Right kidney (tissue), 9 donors: ENCODE results near the gene SIGLEC14.
A peak's percentile ranks its signal among the peaks of the same experiment; 100 is the strongest.
"Not testable (repeated sequence)": the region's sequence is repeated elsewhere in the genome, so short reads cannot be mapped to it uniquely, and the experiment has no call there.

Source experiments
- DNase-seq: peaks from one replicate; pipeline ENCODE4 v3.0.0-alpha.2; 2016
- long read RNA-seq, 8 donors: transcript quantifications; one replicate each; lab custom pipeline, GENCODE V29; 2026

Gene SIGLEC14, protein sequence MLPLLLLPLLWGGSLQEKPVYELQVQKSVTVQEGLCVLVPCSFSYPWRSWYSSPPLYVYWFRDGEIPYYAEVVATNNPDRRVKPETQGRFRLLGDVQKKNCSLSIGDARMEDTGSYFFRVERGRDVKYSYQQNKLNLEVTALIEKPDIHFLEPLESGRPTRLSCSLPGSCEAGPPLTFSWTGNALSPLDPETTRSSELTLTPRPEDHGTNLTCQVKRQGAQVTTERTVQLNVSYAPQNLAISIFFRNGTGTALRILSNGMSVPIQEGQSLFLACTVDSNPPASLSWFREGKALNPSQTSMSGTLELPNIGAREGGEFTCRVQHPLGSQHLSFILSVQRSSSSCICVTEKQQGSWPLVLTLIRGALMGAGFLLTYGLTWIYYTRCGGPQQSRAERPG
- long read RNA-seq, donor 1: 0 reads
- long read RNA-seq, donor 2: 0 reads
- long read RNA-seq, donor 3: 0 reads
- long read RNA-seq, donor 4: 0 reads
- long read RNA-seq, donor 5: 0 reads
- long read RNA-seq, donor 6: 0 reads
- long read RNA-seq, donor 7: 0 reads
- long read RNA-seq, donor 8: 0 reads

DNA sequence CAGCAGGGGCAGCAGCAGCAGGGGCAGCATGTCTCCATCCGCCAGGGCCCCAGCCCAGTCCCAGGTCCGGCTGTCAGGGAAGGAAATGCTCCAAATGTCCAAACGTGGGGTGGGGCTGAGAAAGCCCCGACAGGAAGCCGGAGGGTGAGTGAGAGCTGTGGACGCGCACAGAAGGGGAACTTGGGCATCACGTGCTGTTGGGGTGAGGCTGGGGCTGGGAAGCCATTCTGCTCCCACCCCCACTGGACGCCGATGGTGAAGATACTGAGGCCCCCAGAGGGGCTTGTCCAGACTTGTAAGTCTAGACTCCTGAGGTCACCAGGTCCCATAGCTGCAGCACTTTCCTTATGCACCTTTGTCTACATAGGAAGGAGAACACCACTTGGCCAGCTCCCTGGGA is at the start of gene SIGLEC14:
Gene SIGLEC14, minus strand, starts transcription at position 96 of the 400 bp plus-strand sequence. Its CDS starts 66 bp downstream, at position 30.
- DNase-seq: not testable (repeated sequence)

DNA sequence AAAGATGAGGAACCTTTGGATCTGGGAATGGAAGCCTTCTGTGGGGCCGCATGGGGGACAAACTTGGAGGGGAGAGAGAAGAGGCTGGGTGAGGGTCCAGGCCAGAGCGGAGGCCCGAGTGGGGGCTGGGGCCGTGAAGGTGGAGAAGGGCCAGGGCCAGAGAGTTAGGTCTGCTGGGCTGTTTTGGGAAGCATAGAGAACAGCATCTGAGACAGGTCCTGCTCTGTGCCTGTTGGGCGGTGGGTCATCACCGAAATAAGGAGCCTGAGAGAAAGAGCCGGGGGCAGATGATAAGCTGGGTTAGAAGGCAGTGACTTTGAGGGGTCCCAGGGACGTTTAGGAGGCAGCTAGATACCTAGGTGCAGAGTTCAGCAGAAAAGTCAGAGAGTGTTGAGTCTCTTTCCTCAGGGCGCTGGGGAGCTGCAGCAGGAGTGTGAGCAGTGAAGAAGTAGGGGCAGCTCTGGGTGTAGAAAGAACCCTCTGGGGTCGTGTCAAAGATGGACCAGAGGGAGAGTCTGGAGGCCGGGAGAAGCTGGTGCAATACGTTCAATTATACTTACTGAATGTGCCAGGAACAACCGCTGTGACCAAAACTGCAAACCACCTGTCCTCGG is 49.2 kb upstream of the SIGLEC14 start:
- DNase-seq: no peak

DNA sequence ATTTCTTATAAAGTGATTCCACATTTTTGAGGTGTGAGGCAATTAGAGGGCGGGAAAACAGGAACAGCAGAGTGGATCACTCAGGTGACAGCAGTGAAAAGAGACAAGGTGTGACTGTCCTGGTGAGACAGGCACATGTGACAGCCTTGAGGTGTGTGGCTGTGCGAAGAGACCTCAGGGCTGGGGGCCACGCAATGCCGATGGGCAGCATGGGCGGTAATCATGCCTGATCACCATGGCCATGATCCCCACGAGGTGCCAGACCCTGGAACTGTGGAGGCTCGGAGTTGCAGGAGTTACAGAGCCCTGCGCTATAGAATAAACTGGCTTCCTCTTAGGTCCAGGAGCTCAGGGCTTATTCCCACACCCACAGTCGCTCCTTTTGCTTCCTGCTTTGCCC is 48.5 kb upstream of the SIGLEC14 start:
- DNase-seq: no peak

DNA sequence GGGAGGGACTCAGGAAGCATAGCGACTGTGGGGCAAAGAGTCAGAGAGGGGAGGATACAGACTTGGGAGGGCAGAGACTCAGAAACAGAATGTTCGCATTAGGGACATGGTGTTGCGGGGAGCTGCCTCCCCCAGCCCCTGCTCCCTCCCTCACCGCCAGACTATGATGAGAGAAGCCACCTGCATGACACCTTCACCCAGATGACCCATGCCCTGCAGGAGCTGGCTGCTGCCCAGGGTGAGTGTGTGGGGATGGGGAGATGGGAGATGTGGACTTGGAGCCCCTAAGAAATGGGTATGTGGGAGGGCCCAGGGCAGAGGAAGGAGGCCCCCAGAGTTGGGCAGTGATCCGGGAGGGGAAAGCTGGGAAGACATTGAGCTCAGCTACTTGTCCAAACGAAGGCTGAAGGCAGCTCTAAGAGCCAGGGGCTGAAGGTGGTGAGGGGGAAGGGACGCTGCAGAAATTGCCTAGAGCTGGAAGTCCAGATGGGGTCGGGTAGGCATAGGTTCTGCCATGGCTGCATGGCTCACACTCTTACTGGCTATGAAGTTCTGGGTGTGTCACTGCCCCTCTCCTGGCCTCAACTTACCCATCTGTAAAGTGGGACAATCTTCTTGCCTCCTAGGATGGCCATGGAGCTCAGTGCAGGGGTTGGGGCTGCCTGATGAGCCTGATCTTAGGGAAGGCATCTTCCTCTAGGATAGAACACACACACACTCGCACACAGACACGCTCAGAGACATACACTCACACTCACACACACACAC is 47.9 kb upstream of the SIGLEC14 start:
- DNase-seq: no peak

DNA sequence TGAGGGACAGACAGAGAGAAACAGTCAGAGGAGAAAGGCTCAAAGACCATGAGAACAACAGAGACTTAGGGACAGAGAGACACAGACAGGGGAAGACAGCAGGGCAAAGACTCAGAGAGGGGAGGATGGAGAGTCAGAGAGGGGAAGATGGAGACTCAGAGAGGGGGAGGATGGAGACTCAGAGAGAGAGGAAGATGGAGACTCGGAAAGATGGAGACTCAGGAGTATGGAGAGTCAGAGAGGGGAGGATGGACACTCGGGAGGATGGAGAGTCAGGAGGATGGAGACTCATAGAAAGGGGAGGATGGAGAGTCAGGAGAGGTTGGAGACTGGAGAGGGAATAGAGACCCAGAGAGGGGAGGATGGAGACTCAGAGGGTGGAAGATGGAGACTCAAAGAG is 47.2 kb upstream of the SIGLEC14 start:
- no peak for DNase-seq

DNA sequence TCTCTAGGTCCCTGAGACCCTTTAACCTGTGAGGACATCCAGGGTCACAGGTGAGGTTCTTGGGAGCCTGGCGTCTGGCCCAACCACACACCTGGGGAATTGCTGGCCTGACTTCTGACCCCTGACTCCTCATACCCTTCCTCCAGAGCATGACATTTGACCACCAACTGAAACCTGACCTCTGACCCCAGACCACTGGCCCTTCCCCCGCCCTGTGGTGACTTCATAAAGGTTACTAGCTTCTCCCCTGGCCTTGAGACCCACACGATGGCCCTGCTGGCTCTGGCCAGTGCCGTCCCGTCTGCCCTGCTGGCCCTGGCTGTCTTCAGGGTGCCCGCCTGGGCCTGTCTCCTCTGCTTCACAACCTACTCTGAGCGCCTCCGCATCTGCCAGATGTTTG is 46.6 kb upstream of the SIGLEC14 start, which contains the start of gene SPACA6:
Gene SPACA6, plus strand, starts transcription at position 71 of the 400 bp plus-strand sequence. Its CDS starts 197 bp downstream, at position 268.
- no peak for DNase-seq

DNA sequence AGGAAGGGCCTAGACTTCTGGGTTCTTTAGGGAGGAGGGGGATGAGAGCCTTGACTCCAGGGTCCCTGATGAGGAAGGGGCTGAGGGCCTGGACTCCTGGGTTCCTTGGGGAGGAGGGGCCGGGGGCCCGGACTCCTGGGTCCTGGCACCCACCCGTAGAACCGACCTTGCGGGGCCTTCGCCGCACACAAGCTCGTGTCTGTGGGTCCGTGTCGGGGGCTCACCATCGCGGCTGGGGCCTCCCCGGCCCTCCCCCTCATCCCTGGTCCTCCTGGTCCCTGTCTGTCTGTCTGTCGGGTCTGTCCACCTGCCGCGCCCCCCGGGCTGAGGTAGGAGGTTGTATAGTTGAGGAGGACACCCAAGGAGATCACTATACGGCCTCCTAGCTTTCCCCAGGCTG is 45.8 kb upstream of the SIGLEC14 start:
- DNase-seq: no peak

DNA sequence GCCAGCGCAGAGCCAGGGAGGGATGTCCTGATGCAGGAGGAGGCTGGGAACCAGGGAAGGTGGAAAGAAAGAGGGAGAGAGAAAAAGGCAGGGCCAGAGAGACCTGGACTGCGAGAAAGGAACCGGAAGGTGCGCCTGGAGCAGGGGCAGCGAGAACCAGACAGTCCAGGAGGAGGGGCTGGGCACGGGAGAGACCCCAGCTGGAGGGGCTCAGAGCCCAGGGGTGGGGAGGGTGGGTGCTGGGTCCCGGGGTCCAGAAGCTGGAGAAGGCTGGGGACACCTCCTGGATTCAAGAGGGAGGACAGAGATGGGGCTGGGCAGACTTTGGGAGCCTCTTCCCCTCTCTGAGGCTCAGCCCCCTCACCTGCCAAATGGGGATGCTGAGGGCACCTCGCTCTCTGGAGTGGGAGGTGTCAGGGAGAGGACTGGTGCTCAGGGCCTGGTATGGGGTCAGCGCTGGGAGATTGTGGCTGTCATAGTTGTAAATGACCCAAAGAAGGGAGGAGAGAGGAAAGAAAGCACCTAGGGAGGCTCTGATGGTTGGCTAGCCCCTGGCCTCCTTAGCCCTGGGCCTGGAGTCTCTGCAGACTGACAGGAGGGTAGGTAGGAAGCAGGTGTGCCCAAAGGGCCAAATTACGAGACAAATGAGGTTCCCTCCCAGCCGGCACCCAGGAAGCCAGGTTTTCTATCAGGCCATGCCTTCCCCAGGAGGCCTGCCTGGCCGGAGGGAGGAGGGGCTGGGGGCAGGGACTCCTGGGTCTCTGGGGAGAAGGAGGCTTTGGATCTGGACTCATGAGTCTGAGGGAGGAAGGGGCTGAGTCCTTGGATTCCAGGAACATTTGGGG is 45.2 kb upstream of the SIGLEC14 start:
- no peak for DNase-seq

DNA sequence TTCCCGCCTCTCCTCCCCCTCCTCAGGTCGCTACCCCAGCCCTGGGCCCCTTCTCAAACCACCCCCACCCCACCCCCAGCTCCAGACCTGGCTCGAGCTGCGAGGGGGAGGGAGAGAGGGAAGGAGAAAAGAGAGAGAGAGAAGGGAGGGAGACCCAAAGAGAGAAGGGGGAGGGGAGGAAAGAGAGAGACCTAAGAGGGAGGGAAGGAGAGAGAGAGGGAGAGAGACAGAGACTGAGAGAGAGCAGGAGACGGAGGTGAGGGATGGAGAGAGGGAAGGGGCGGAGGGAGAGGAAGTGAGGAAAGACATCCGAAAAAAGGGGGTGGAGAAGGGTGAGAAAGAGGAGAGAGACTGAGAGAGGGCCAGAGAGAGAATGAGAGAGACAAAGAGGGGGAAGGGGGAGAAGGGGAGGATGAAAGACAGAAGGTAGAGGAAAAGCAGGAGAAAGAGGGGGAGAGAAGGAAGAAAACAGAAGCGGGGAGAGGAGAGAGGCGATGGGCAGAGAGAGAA is 44.5 kb upstream of the SIGLEC14 start:
- DNase-seq: peak; percentile 63

DNA sequence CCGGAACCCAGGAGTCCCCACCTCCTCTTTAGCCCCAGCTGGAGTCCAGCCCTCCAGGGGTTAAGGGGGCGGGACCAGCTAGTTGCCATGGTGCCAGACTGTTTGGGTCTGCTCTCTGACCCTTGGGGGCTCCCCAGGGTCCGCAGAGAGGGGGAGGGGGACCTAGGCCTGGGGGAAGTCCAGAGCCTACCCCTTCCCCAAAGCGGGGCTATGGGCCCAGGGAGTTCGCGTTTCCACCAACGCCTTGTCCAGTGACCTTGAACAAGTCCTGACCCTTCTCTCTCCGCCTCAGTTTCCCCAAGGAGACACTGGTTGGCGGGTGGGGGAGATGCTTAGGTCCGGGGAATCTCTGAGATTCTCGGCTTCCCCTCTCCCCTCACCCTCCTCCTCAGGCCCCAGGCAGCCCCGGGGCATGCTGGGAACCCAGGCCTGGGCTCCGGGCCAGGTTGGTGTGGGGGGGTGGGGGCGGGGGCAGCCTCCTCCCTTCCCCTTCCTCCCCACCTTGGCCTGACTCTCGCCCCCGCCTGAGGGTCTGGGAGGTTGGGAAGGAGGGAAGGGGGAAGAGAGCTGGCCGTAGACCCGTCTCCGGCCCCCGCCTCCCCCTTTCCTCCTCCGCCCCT is 43.9 kb upstream of the SIGLEC14 start:
- DNase-seq: peak; percentile 92

DNA sequence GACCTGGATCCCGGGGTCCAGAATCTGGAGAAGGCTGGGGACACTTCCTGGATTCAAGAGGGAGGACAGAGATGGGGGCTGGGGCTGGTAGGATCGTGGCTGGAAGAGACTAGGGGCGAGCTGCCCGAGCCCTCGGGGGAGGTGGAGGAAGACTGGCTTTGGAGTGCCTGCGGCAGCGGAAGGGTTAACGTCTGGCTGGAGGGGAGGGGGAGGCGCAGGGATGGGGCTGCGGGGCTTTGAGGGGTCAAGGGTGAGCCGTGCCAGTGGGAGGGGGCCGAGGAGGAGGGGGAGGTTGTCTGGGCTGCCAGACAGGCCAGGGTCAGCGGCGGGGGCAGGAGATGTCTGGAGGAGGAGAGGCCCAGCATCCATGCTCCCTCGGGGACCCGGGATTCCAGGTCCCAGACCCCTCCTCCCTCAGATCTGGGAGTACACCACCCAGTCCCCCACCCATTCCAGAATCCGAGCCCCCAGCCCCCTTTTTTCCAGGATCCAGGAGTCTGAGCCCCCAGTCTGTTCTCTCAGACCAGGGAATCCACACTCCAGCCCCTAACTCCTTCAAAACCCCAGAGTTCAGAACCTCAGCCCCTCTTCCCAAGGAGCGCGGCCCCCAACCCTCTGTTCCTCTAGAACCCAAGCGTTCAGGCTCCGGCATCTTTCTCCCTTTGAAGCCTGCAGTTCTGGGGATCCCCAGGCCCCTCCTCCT is 43.3 kb upstream of the SIGLEC14 start:
- DNase-seq: no peak

DNA sequence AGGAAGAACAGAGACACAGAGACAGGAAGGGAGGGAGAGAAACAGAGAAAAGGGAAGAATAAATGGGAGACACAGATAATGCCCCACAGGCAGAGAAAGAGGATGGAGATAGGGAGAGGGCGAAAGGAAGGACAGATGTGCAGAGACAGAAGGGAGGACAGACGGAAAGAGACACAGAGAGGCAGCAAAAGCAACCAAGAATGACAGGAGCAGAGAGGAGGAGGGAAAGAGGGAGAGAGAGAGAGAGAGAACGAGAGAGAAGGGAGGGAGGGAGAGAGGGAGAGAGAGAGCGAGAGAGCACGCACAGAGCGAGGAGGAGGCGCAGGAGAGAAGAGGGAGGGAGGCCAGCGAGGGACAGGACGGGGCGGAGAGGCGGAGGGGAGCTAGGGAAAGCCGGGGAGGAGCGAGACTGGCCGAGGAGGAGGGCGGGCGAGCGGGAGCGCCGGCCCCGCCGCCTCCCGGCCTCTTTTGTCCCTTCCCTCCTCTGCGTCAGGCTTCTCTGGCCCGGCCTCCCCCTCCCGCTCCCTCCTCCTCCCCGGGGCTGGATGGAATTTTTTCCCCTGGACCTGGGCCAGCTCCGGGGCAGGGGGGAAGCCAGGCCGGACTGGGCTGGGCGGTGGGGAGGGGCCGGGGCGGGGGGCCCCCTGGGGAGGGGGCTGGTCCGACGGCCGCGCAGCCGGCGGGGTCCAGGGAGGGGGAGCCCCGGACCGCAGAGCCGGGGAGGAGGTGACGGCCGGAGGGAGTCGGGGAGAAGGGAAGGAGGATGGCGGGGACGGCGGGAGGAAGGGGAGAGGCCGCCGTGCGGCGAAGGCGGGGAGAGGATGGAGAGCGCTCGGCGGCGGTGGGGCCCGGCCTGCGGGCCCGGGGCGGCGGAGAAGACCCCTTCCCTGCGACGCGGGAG is 42.3 kb upstream of the SIGLEC14 start:
- DNase-seq: peak; percentile 88

DNA sequence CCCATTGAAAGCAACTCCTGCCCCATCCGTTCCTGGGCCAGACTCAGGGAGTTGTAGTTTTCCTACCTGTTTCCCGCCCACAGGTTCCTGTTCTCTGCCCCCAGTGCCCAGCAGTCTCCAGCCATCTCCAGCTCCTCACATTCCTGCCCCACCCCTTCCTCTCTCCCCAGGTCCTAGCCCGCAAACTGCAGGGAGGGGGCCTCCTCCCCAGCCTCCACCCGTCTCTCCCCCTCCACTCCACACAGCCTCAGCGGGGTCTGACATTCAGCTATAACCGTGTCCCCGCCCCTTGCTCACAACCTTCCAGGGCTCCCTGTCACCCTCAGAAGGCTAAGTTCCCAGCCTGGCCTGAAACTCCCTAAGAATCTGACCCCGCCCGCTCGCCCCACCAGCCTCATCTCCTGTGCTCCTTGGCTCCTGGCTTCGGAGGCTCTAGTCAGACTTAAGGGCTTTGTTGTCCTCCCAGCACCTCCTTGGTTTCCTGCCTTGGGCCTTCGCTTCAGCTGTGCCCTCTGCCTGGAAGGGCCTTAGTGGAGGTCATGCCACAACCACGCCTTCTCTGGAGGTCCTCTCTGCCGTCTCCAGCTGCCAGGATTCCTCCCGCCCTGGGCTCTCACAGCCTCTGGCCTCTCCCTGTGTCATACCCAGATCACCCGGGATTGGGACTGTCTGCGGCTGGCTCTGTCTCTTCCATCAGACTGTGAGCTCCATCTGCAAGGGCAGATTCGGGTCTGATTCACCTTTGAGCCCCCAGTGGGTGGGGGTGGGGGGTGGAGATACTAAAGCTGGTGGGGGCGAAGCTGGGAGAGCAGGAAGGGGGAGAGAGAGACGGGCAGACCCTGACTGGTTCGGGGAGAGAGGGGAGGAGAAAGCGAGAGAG is 41.4 kb upstream of the SIGLEC14 start:
- DNase-seq: peak; percentile 71

DNA sequence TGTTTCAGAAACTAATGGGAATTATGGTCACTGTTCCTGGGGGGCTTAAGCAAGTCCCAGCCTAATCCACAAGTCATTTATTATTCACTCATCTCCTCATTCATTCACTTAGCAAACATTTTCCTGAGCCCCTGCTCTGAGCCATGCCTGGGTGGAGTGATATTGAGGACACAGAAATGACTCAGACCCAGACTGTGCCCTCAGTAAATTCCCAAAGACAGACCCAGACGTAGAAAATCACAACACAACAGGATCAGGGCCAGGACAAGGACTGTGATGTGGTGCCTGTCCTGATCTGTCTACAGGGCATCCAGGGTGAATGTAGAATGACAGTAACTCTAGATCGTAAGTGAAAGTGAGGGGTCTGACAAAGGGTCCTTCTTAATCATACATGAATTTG is 39.5 kb upstream of the SIGLEC14 start:
- no peak for DNase-seq

DNA sequence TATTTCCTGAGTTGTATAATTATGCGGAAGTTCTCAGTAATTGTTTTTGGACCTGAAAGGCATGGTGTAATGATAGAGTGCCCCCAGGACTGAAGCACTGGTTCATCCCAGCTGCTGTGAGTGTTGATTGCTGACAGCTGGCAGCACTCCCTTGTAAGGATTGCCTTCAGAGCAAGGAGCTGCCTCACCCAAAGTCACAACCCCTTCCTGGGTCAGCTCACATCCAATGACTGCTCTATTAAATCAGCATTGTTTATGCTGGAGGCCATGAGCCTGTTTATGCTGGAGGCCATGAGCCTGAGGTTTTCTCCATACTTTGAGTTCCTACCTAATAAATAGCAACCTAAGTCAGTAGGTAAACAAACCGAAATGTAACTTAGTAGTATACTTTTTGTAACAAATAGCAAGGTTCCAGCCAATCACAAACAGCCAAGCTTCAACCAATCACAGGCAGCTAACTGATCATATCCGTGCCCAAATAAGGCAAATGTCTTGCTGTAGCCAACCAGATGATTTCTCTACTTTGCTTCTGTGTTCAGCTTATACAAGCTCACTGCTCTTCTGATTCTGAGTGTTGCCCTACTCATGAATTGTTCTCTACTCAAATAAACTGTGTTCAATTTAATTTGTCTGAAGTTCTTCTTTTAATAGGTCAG is 34.8 kb upstream of the SIGLEC14 start:
- no peak for DNase-seq

DNA sequence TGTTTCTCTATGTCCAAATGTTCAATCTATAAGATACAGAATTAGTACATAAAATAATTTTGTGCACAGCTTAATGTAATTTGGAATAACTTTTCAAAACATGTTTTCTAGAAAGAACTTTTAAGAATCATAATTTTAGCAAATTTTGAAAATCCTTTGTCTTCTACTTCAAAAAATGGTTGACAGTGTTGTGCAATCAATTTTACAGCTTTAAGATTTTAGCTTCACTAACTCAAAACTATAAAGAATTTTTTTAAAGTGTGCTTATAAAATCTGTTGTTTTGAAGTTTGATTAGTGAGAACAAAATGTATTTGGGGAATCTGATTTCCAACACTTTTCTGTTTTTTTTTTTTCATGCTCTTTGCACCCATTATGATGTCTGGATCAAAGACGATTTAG is 33.8 kb upstream of the SIGLEC14 start:
- no peak for DNase-seq

DNA sequence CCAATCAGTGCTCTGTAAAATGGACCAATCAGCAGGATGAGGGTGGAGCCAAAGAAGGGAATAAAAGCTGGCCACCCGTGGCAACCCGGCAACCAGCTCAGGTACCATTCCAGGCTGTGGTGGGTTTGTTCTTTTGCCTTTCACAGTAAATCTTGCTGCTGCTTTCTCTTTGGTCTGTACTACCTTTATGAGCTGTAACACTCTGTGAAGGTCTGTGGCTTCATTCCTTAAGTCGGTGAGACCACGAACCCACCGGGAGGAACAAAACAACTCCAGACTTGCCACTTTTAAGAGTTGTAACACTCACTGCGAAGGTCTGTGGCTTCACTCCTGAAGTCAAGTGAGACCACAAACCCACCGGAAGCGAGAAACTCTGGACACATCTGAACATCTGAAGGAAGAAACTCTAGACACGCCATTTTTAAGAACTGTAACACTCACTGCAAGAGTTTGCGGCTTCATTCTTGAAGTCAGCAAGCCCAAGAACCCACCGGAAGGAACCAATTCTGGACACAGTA is 30.0 kb upstream of the SIGLEC14 start:
- no peak for DNase-seq
